GM19035 (cell line): ENCODE measurements around the gene GABBR2.
"Not testable (repeated sequence)": the region's sequence is repeated elsewhere in the genome, so short reads cannot be mapped to it uniquely, and the experiment has no call there.

ENCODE experiments used
- ATAC-seq: cut with Tn5 transposase; IDR thresholded peaks from one replicate; pipeline ENCODE4 v1.9.1; 2021; ENCODE audit not compliant: unreplicated experiment

The GABBR2 gene

GRCh38 chr9:98491231-98491651 lies 217.5 kb downstream of the GABBR2 start:
- ATAC-seq = no peak

GRCh38 chr9:98488571-98489312 lies 220.0 kb downstream of the GABBR2 start:
- no peak for ATAC-seq

- no peak for ATAC-seq
Observed at GRCh38 chr9:98485706-98486105, 223.0 kb downstream of the GABBR2 start.

GRCh38 chr9:98484162-98484561 lies 224.6 kb downstream of the GABBR2 start:
- no peak for ATAC-seq

- ATAC-seq = no peak
Observed at GRCh38 chr9:98482226-98482625, 226.5 kb downstream of the GABBR2 start.

GRCh38 chr9:98481676-98482075 lies 227.1 kb downstream of the GABBR2 start:
- no peak for ATAC-seq

GRCh38 chr9:98479967-98480847 lies 228.5 kb downstream of the GABBR2 start:
- ATAC-seq = no peak

GRCh38 chr9:98479449-98479848 lies 229.3 kb downstream of the GABBR2 start:
- no peak for ATAC-seq

GRCh38 chr9:98477884-98478283 lies 230.9 kb downstream of the GABBR2 start:
- no peak for ATAC-seq

GRCh38 chr9:98472216-98472615 lies 236.5 kb downstream of the GABBR2 start:
- ATAC-seq = no peak

- no peak for ATAC-seq
Observed at GRCh38 chr9:98471185-98471584, 237.6 kb downstream of the GABBR2 start.

- no peak for ATAC-seq
Observed at GRCh38 chr9:98468567-98469239, 240.0 kb downstream of the GABBR2 start.

GRCh38 chr9:98465799-98466198 lies 242.9 kb downstream of the GABBR2 start:
- no peak for ATAC-seq

GRCh38 chr9:98464156-98464690 lies 244.5 kb downstream of the GABBR2 start:
- ATAC-seq = not testable (repeated sequence)

GRCh38 chr9:98462310-98462709 lies 246.4 kb downstream of the GABBR2 start:
- ATAC-seq = no peak

GRCh38 chr9:98460704-98461103 lies 248.0 kb downstream of the GABBR2 start:
- ATAC-seq = no peak

GRCh38 chr9:98457726-98458370 lies 250.9 kb downstream of the GABBR2 start:
- ATAC-seq = no peak

GRCh38 chr9:98456156-98456613 lies 252.6 kb downstream of the GABBR2 start:
- no peak for ATAC-seq

- no peak for ATAC-seq
Observed at GRCh38 chr9:98455256-98456155, 253.2 kb downstream of the GABBR2 start.
